Umbilical cord (tissue), 2 donors: Measurements from ENCODE around the gene TSPAN18. TPM values are rescaled to one million over a fixed set of nuclear protein-coding genes. Genes with fewer than 3 reads are reported as not detected.
A peak's percentile ranks its signal among the peaks of the same experiment; 100 is the strongest.

Experiments used
- DNase-seq: peaks from one replicate; pipeline ENCODE4 v3.0.0-alpha.2; 2015; ENCODE audit warnings: low spot score
- total RNA-seq: library from RNA; depleted of rRNA; stranded (reverse); fragments of >200 nt; gene quantifications from one replicate; pipeline ENCODE4 v1.2.3, GENCODE V29; 2014; ENCODE audit warnings: low replicate concordance; ENCODE audit not compliant: insufficient read depth

Gene TSPAN18
- total RNA-seq, 1 donor from 2014 or later, result 20.5 TPM

GRCh38 chr11:44915621-44916020 is 188.9 kb downstream of the TSPAN18 start:
- no peak for DNase-seq

- DNase-seq, result no peak
Measured at GRCh38 chr11:44916331-44916730, 189.6 kb downstream of the TSPAN18 start.

- DNase-seq, result no peak
Measured at GRCh38 chr11:44916801-44917385, 190.1 kb downstream of the TSPAN18 start.

- DNase-seq, result no peak
Measured at GRCh38 chr11:44917741-44918140, 191.0 kb downstream of the TSPAN18 start.

GRCh38 chr11:44920451-44920850 is 193.7 kb downstream of the TSPAN18 start:
- no peak for DNase-seq

GRCh38 chr11:44923115-44923514 is 196.4 kb downstream of the TSPAN18 start:
- DNase-seq, result no peak

- DNase-seq, result no peak
Measured at GRCh38 chr11:44923806-44924205, 197.0 kb downstream of the TSPAN18 start.

- no peak for DNase-seq
Measured at GRCh38 chr11:44926036-44926435, 199.3 kb downstream of the TSPAN18 start.

GRCh38 chr11:44927174-44927661 is 200.5 kb downstream of the TSPAN18 start:
- DNase-seq, result peak; percentile 57

- no peak for DNase-seq
Measured at GRCh38 chr11:44928144-44928543, 201.4 kb downstream of the TSPAN18 start.

GRCh38 chr11:44928816-44929215 is 202.1 kb downstream of the TSPAN18 start:
- no peak for DNase-seq

GRCh38 chr11:44930588-44931302 is 204.0 kb downstream of the TSPAN18 start:
- no peak for DNase-seq

GRCh38 chr11:44931466-44931865 is 204.7 kb downstream of the TSPAN18 start:
- no peak for DNase-seq

GRCh38 chr11:44934110-44934509 is 207.3 kb downstream of the TSPAN18 start:
- DNase-seq, result no peak

GRCh38 chr11:44934735-44935250 is 208.0 kb downstream of the TSPAN18 start:
- DNase-seq, result no peak

- DNase-seq, result peak; percentile 87
Measured at GRCh38 chr11:44936525-44936924, 209.8 kb downstream of the TSPAN18 start.

- no peak for DNase-seq
Measured at GRCh38 chr11:44936951-44937543, 210.3 kb downstream of the TSPAN18 start.

- no peak for DNase-seq
Measured at GRCh38 chr11:44938066-44938691, 211.4 kb downstream of the TSPAN18 start.

- DNase-seq, result no peak
Measured at GRCh38 chr11:44939673-44940395, 213.1 kb downstream of the TSPAN18 start.

GRCh38 chr11:44940404-44940803 is 213.6 kb downstream of the TSPAN18 start:
- no peak for DNase-seq

GRCh38 chr11:44940835-44941234 is 214.1 kb downstream of the TSPAN18 start:
- no peak for DNase-seq
